Pons (tissue), 1 donor: ENCODE results near the gene MRPL45.

Experiments used
- DNase-seq: peaks from one replicate; pipeline ENCODE4 v3.0.0-alpha.2; 2016; ENCODE audit warnings: low spot score

Gene MRPL45

GRCh38 chr17:38325221-38325851 lies 28.4 kb downstream of the MRPL45 start:
- DNase-seq: no peak

- DNase-seq: peak; percentile 61
Measured at GRCh38 chr17:38326996-38327792, 30.2 kb downstream of the MRPL45 start.

GRCh38 chr17:38327936-38328335 lies 31.0 kb downstream of the MRPL45 start:
- DNase-seq: no peak

- no peak for DNase-seq
Measured at GRCh38 chr17:38328620-38329019, 31.7 kb downstream of the MRPL45 start.

GRCh38 chr17:38329284-38329683 lies 32.3 kb downstream of the MRPL45 start:
- DNase-seq: no peak

- DNase-seq: no peak
Measured at GRCh38 chr17:38329808-38330730, 33.1 kb downstream of the MRPL45 start.

- no peak for DNase-seq
Measured at GRCh38 chr17:38330941-38331411, 34.0 kb downstream of the MRPL45 start.

GRCh38 chr17:38332735-38333134 lies 35.8 kb downstream of the MRPL45 start:
- no peak for DNase-seq

GRCh38 chr17:38333635-38334295 lies 36.8 kb downstream of the MRPL45 start:
- no peak for DNase-seq

GRCh38 chr17:38334480-38335364 lies 37.8 kb downstream of the MRPL45 start:
- no peak for DNase-seq

GRCh38 chr17:38336838-38337237 lies 39.9 kb downstream of the MRPL45 start:
- no peak for DNase-seq

- DNase-seq: no peak
Measured at GRCh38 chr17:38338053-38338452, 41.1 kb downstream of the MRPL45 start.

- no peak for DNase-seq
Measured at GRCh38 chr17:38338535-38338934, 41.6 kb downstream of the MRPL45 start.

- no peak for DNase-seq
Measured at GRCh38 chr17:38339891-38340290, 42.9 kb downstream of the MRPL45 start.

GRCh38 chr17:38341035-38341721 lies 44.2 kb downstream of the MRPL45 start:
- peak; percentile 94 for DNase-seq

- DNase-seq: no peak
Measured at GRCh38 chr17:38342886-38343607, 46.1 kb downstream of the MRPL45 start.

- DNase-seq: no peak
Measured at GRCh38 chr17:38343608-38344419, 46.8 kb downstream of the MRPL45 start, which contains the start of gene GPR179. GPR179 (minus strand) TSS chr17:38343956; CDS start chr17:38343789, 167 bp downstream.

- DNase-seq: no peak
Measured at GRCh38 chr17:38344420-38344745, 47.4 kb downstream of the MRPL45 start.

GRCh38 chr17:38345743-38346142 lies 48.8 kb downstream of the MRPL45 start:
- DNase-seq: no peak
